Transverse colon (tissue), 3 donors: ENCODE data around the gene CSHL1.

ENCODE experiments used
- EP300 ChIP-seq: sonication (generic); formaldehyde crosslinking; IDR thresholded peaks from one replicate; pipeline ENCODE4 v1.6.1; 2017; ENCODE audit warnings: antibody characterized with exemption, low read depth
- TF ChIP-seq, protein P1 (sequence below), 5 experiments: fragments of 200-600 bp in 3 of 5; fragments of 450-650 bp in 2 of 5; sonication (generic) in 3 of 5; IDR thresholded peaks; 1 replicate in 2 of 5; 2 replicates in 3 of 5; pipeline ENCODE4 v1.5.1; 2016 to 2017; ENCODE audit warnings: antibody characterized with exemption in 5 of 5, inconsistent platforms in 3 of 5, mild to moderate bottlenecking in 2 of 5, moderate library complexity in 1 of 5

DNA sequence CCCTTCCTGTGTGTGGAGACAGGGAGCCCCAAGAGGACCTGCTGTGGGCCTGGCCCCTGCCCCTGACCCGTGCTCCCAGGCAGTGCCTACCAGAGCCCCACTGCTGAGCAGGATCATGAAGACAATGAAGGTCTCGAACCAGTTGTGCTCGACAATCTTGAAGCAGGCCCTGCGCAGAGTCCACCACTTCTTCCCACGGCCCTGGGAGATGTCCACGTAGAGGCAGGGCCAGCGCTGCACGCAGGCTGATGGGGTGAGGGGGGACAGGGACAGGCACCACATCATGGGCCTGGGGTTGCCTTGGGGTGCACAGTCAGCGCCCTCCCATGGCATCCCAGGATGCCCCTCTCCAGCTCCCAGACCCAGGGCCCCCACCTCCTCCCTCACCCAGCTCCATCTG lies 37.5 kb upstream of the CSHL1 start:
- no peak for TF ChIP-seq EP300
- TF ChIP-seq, protein P1, sequence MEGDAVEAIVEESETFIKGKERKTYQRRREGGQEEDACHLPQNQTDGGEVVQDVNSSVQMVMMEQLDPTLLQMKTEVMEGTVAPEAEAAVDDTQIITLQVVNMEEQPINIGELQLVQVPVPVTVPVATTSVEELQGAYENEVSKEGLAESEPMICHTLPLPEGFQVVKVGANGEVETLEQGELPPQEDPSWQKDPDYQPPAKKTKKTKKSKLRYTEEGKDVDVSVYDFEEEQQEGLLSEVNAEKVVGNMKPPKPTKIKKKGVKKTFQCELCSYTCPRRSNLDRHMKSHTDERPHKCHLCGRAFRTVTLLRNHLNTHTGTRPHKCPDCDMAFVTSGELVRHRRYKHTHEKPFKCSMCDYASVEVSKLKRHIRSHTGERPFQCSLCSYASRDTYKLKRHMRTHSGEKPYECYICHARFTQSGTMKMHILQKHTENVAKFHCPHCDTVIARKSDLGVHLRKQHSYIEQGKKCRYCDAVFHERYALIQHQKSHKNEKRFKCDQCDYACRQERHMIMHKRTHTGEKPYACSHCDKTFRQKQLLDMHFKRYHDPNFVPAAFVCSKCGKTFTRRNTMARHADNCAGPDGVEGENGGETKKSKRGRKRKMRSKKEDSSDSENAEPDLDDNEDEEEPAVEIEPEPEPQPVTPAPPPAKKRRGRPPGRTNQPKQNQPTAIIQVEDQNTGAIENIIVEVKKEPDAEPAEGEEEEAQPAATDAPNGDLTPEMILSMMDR (IDR thresholded peaks at IDR 0.05): no peak
